ENCODE results near the gene TMEFF1. TPM values are rescaled to one million over a fixed set of nuclear protein-coding genes. Genes with fewer than 3 reads are reported as not detected.

TMEFF1 gene
- total RNA-seq, 1 experiment from 2014 or later, result 3.3 TPM

DNA sequence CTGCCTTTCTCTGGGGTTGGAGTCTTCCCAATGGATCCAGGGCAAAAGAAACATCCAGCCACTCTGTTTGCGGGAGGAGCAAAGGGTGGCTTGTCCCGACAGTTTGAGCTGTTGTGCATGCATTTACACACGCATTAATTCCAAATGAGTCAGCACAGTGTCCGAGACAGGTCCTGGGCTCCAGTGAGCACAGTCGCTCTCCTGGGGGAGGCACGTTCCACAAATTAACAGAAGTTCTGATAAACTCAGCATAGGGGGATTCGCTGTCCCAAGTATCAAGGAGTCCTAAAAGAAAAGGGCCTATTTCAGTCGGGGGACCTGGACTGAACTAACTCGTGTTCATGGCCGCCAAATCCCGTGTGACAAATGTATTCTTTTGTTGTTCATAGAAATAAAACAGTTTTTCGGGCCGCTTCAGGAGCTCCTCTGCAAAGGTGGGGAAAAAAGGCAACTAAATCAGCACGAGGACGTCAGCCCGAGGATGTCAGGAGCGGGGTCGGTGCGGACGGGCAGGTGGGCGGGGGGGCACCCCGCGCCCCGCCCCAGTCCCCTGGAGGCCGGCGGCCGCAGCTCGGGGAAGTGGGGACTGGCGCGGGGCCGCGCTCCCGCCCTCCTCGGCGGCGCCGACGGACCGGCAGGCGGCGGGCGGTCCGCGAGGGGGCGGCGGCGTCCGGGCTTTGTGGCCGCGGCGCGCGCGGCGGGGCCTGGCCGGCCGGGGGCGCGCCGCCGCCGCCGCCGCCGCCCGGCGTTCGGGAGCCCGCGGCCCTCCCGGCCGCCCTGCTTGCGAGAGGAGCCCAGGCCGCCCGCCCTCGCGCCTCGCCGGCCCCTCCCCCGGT lies 46.2 kb upstream of the TMEFF1 start, which contains the start of gene MSANTD3 (continued):
- TF ChIP-seq SIN3A (IDR thresholded peaks at IDR 0.05; ENCODE audit: low read depth) (peak; percentile 53), POLR2AphosphoS5 (IDR thresholded peaks at IDR 0.05; ENCODE audit: low read depth, low read length) (peak; percentile 60), EZH2 (IDR thresholded peaks at IDR 0.05) (no peak), ZNF274 (IDR thresholded peaks at IDR 0.05; ENCODE audit: low read depth, low read length) (no peak)

GRCh38 chr9:100427366-100428263 lies 45.3 kb upstream of the TMEFF1 start:
- ChIA-PET RAD21 (ENCODE audit: low non-redundant PET in 1 of 2, low total read pairs in 2 of 2, uncharacterized antibody in 2 of 2, unreplicated experiment in 2 of 2) (no interaction called here), CTCF (no interaction called here), POLR2A (no interaction called here)
- Histone ChIP-seq H3K9me2 (ENCODE audit: insufficient read depth) (no peaks in the 10 kb centered on the region), H3K27ac (ENCODE audit: low read depth, low read length) (peak overlapping the region; percentile 67), H3K4me3 (replicated peaks in 1 of 2; ENCODE audit: low read depth in 1 of 2, low read length in 2 of 2) (peak overlapping the region; percentile 51 to 63), H2AFZ (ENCODE audit: low read depth, low read length, poor library complexity, severe bottlenecking) (no peak overlapping the region), H4K20me1 (ENCODE audit: insufficient read depth) (no peaks in the 10 kb centered on the region), H3K4me2 (ENCODE audit: low read length) (peak overlapping the region; percentile 66), H3K27me3 (ENCODE audit: insufficient read depth, low read length) (no peaks in the 10 kb centered on the region), H3K79me2 (ENCODE audit: insufficient read depth, low read length) (peaks cover 47% of the 10 kb centered on the region), H3K36me3 (ENCODE audit: control insufficient read depth in 1 of 2, insufficient read depth in 2 of 2, low read length in 2 of 2) (no peaks in the 10 kb centered on the region), H3K4me1 (ENCODE audit: control insufficient read depth in 1 of 2, insufficient read depth in 2 of 2, low read length in 2 of 2) (peaks cover 33 to 44% of the 10 kb centered on the region in 2 experiments), H3K9me3 (ENCODE audit: control insufficient read depth in 1 of 2, insufficient read depth in 1 of 2, low read depth in 1 of 2, low read length in 2 of 2) (no peaks in the 10 kb centered on the region), H3K9ac (ENCODE audit: low read length) (peak overlapping the region; percentile 78)
- intact Hi-C loops (cut with micrococcal nuclease), result loop anchor here (2.0 kb wide), 1 partner anchor 75 kb away; the partner anchor contains the start of gene TEX10
- peak; percentile 35 for DNase-seq (ENCODE audit: low read depth, low spot score)
- TF ChIP-seq MAX (IDR thresholded peaks at IDR 0.05) (no peak), POLR2AphosphoS5 (IDR thresholded peaks at IDR 0.05; ENCODE audit: low read depth, low read length) (peak; percentile 11; the same call in 1 of the 2 replicates), ZFX (IDR thresholded peaks at IDR 0.05) (peak; percentile 82)
- TSS peak; percentile 51 for BruUV-seq (replicated peaks)
- ATAC-seq, result peak; percentile 61

Data from HCT116 (cell line).